ENCODE data around the gene RPTOR. TPM values are rescaled to one million over a fixed set of nuclear protein-coding genes. Genes with fewer than 3 reads are reported as not detected.

RPTOR gene
- total RNA-seq, 1 donor from 2014 or later = 19.6 TPM

- no peak for DNase-seq (ENCODE audit: low read depth, low spot score)
Observed at GRCh38 chr17:80780381-80781198, 236.0 kb downstream of the RPTOR start.

DNA sequence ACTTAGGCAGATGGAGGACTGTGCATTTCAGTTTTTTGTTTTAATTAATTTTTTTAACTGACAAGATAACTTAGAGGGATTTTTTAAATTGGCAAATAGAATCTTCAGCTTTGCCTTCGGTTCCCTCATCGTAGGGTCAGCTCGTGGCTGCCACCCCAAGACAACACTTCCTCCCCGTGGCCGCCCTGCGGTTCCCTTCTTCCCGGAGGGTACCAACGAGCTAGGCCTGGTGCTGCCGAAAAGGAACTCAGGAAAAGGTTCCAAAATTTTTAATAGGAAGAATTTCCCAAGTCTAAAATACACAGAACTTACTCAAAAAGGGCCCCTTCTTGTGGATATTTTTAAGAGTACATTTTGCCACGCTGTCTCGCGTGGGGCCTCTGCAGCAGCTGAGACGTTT is 236.6 kb downstream of the RPTOR start:
- no peak for DNase-seq (ENCODE audit: low read depth, low spot score)

DNA sequence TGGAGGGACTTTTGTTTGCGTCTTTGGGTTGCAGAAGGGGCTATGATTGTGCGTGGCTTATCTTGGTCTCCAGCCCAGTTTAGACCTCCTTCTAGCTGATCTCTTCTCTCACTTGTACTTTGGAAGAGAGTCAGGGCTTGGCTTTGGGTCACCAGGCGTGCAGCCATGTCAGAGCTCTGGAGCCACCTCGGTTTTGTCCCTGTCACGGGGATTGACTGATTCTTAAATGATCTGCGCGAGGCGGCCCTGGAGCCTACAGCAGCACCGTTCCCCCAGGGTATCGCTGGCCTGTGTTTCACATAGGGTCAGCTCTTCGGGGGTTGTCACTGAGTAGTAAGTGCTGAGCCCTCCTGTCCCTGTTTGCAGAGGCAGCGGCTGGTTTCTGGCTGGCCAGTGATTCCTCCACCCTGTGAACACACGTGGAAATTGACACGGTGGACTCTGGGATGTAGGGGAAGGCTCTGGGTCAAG is 237.2 kb downstream of the RPTOR start:
- DNase-seq (ENCODE audit: low read depth, low spot score) = no peak

DNA sequence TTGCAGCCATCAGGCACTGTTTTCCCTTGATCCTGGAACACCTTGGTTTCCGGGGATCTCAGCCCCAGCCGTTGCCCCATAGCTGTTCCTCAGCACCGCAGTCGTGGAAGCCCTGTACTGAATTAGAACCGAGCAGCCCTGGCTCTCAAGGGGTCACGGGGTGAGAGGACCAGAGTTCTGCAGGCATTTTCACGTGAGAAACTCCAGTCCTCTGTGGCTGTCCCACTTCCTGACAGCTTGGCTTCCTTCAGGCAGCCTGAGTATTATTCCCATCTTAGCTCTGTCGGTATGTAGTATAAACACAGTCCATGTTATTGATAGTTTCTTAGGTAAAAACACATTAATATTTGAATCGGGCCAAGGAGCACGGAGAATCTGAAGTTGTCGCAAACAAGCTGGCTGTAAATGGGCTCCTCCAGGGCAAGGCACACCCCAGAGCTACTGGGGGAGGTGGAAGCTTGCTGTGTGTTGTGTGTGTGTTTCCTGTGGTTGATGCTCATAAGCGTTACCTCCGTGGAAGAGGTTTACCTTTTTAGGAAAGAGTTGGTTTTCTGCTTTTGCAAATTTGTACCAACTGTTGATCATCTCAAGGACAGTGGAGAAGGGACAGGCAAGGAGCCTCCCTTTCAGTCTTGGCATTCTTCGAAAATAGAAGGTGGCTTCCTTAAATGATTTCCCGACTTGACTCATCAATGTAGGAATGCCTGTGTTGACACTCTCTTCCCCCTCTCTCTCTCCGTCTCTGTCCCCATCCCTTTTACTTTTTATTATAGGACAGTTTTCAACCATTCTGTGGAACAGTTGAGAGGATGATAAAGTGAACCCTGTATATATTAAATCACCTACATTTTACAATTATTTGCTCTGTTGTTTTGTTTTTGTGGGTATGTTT is 238.1 kb downstream of the RPTOR start:
- DNase-seq (ENCODE audit: low read depth, low spot score) = no peak

DNA sequence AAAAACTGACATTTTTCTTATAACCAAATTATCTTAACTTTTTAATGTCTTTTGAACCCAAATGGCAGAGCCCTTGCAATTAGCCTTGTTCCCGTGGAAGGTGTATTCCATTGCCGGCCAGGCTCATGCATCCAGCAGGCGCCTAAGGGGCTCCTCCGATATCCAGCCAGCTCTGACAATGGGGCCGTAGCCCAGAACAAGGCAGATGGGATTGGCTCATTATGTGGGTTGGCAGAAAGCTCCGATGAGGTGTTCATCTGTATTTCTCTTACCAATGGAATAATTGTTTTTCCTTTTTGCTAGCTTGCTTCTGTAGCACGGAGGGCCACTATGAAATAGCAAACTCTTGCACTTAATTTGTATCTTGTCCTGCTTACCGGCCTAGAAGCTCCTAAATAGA is 238.8 kb downstream of the RPTOR start:
- DNase-seq (ENCODE audit: low read depth, low spot score) = no peak

- DNase-seq (ENCODE audit: low read depth, low spot score) = no peak
Observed at GRCh38 chr17:80783971-80784370, 239.3 kb downstream of the RPTOR start.

- no peak for DNase-seq (ENCODE audit: low read depth, low spot score)
Observed at GRCh38 chr17:80785477-80786178, 241.0 kb downstream of the RPTOR start.

DNA sequence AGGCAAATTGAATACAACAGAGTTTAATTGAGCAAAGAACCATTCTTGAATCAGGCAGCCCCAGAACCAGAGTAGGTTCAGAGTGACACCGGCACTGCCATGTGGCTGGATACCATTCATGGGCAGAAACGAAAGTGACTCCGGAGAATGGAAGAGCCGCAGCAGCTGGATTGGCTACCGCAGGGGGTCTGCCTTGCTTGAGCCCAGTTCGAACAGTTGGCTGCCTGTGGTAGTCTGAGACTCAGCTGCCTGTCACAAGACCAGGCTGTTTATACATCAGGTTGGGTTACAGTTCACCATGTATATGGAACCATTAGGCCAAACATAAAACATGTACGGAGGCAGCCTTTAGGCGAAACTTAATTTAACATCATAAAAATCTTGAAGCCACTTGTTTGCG is 241.8 kb downstream of the RPTOR start:
- no peak for DNase-seq (ENCODE audit: low read depth, low spot score)

DNA sequence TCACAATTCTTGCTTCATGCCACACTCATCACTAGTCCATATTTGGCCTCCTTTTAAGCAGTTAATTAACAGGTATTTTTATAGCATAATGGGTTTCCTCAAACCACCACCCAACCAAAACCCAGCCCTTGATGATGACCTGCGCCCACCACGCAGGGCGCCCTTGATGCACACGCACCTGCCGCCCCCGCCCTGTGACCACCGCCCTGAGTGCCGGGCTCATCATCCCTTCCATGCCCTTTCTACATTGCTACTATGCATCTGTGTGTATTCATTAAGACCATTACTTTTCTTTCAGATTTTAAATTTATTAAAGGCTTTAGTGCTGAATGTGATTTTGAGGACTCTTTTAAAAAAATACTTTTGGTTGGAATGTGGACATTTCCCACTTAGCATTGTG is 242.2 kb downstream of the RPTOR start:
- no peak for DNase-seq (ENCODE audit: low read depth, low spot score)

GRCh38 chr17:80787881-80788280 is 243.2 kb downstream of the RPTOR start:
- no peak for DNase-seq (ENCODE audit: low read depth, low spot score)

DNA sequence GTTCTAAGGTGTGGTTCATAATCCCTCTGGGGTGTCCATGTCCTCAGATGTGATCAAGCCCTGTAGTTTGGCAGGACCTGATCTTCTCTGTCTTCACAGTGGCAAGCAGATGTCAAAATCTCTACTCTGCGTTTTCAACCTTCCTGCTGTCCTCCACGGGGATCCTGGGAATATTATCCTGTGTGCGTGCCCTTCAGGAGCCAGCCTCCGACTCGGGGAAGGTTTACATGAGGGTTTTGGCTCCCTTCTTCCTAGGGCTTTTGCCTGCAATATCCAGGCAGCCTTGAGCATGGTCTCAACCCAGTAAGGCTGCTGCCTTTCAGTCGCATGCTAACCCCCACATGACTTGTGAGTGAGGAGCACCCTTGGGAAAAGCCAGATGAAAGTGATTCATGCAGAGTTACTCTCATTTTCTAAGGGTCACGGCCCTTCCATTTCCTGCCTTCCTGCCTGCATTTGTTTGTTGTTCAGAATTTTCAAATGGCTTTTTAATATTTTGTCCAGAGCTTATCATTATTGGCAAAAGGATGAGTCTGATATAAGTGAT is 244.8 kb downstream of the RPTOR start:
- peak; percentile 81 for DNase-seq (ENCODE audit: low read depth, low spot score)

DNA sequence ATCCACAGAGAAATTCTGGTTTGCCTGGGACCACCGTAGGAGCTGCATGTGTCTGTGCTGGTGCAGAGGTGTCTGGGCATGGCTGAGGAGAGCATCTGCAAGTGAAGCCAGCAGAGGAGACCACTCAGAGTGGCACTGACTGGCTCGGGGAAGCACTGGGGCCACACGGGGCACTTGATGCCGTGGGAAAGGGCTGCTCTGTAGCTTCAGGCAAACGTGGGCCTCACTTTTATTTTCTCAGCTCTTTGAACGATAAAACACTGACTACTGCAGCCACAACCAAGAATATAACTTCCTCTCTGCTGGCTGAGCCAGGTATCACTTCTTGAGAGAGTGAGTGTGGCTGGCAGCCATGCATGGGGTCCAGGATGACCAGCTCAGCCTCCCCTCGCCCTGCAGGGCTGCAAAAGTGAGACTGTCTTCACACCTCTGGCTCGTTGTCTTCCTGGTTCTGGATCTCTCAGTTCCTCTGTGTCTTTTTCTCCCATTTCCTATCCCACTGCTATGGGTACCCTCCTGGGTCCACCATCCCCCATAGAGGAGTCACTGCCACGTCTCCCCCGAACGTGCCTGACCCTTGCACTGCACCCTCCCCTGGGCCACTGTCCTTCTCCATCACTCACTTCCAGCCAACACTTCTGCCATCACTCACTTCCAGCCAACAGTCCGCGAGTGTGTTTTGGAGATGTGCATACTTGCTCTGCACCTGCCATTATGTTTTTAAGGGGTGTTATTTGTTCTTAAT is 245.6 kb downstream of the RPTOR start:
- DNase-seq (ENCODE audit: low read depth, low spot score) = no peak

GRCh38 chr17:80790981-80791742 is 246.5 kb downstream of the RPTOR start:
- DNase-seq (ENCODE audit: low read depth, low spot score) = no peak

DNA sequence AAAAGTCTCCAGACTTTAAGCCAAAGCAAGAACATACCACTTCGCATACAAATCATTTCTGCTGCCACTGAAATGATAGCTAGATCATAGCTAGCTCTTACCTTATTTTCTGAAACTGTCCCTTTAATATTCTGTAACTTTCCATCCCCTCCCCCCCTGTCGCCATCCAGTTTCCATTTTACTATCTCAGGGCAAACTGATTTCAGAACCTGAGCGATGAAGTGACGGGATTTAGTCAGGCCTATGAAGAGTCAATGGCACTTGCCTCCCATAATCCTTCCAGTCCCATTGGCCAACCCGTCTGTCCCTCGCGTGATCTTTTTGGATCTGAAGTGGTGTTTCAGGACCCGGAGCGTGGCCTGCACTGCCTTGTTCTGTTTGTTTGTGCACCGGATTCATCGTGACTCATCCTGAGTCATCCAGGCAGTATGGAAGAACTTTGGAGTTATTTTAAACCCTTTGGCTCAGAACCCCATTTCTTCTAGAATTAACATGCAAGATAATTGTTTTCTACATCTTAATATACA is 247.2 kb downstream of the RPTOR start:
- peak; percentile 90 for DNase-seq (ENCODE audit: low read depth, low spot score)

DNA sequence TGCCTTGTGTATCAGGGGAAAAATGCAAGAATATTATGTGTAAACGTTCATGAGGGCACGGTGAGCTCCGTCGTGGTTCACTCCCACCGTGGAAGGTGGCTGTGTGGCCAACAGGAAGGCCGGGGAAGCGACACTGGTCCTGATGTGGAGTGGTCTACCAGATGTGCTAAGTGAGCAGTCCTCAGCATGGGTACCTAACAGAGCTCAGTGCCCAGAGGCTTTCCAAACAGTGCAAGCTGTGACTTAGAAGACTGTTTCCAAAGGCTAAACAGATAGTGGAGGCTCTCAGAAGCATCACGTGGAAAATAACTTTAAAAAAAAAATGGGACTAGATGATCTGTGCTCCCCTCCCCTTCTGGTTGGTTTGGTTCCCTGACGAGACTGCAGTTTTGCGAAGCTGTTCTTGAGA is 247.7 kb downstream of the RPTOR start:
- DNase-seq (ENCODE audit: low read depth, low spot score) = no peak

- DNase-seq (ENCODE audit: low read depth, low spot score) = no peak
Observed at GRCh38 chr17:80793421-80793820, 248.8 kb downstream of the RPTOR start.

DNA sequence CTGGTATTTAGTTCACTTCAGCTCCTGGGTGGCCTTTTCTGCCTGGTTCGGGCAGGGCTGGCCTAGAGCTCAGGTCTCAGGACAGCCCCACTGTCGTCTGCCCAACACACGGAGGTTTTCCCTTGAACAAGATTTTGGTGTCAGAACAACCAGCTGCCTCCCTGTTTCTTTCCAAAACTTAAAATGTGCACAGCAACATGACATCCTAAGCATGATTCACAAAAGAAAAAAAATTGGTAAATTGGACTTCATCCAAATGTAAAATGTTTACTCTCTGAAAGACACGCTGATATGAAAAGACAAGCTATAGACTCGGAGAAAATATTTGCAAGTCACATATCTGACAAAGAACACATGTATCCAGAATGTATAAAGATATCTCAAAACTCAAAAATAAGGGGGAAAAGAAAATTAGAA is 249.2 kb downstream of the RPTOR start:
- no peak for DNase-seq (ENCODE audit: low read depth, low spot score)

DNA sequence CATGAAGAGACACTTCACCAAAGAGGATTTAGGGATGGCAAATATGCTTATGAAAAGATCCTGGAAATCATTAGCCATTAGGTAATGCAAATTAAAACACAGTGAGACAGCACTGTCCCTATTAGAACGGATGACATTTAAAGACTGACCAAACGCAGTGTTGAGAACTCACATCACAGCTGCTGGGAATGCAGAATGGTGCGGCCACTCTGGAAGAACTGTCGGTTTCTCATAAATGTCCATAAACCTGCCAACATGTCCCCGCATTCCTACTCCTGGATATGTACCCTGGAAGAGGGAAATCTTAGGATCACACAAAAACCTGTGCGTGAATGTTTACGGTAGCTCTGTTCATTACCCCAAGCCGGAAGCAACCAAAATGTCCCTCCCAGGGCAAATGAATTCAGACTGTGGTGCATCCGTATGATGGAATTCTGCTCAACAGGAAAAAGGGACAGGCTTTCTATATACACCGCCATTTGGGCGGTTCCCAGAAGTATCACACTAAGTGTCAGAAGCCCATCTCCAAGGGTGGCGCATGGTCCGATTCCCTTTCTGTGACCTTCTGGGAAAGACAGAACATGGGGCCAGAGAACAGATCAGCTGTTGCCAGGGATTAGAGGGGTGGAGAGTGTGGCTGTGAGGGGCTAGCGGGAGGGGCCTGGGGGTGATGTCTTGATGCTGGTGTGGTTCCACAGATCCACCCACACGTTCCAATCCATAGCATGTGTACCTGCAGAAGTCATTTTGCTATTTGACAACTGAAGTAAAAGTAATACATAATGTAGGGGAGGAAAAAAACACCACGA is 249.8 kb downstream of the RPTOR start:
- DNase-seq (ENCODE audit: low read depth, low spot score) = no peak

DNA sequence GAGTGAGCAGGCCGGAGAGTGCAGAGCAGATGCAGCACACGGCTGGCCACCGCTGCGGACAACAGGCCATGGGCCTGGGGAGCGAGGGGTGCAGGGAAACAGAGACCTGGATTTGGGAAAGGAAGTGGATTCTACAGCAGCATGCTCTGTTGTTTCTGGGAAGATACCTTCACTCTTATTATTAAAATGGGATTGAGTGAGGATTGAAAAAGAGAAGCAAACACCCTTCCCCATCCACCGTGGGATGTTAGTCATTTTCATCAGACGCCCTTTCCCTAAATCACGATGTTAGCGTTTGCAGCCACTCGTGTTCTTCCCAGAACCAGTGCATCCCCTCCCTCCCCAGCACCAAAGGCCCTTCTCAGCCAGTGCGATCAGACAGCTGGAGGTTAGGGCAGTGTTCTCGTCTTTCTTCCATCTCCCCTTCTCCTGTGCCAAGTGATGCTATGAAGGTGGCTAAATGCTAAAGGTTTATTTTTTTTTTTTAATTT is 250.5 kb downstream of the RPTOR start:
- no peak for DNase-seq (ENCODE audit: low read depth, low spot score)
